Inferior parietal cortex (tissue), 1 donor: ENCODE results near the gene PHAX.
"Not testable (repeated sequence)": the region's sequence is repeated elsewhere in the genome, so short reads cannot be mapped to it uniquely, and the experiment has no call there.

Experiments used
- DNase-seq: peaks from one replicate; pipeline ENCODE4 v3.0.0-alpha.2; 2016; ENCODE audit errors: extremely low spot score

PHAX gene

GRCh38 chr5:126656401-126657007, 55.8 kb downstream of the PHAX start:
- DNase-seq = peak; percentile 66

GRCh38 chr5:126658561-126658960, 57.8 kb downstream of the PHAX start:
- DNase-seq = no peak

GRCh38 chr5:126659805-126660482, 59.2 kb downstream of the PHAX start:
- no peak for DNase-seq

GRCh38 chr5:126664586-126664985, 63.8 kb downstream of the PHAX start:
- no peak for DNase-seq

- DNase-seq = not testable (repeated sequence)
Measured at GRCh38 chr5:126670109-126670508, 69.4 kb downstream of the PHAX start.

GRCh38 chr5:126671681-126672080, 70.9 kb downstream of the PHAX start:
- not testable (repeated sequence) for DNase-seq

- DNase-seq = no peak
Measured at GRCh38 chr5:126673477-126673876, 72.7 kb downstream of the PHAX start.

GRCh38 chr5:126674145-126674544, 73.4 kb downstream of the PHAX start:
- DNase-seq = no peak

GRCh38 chr5:126675338-126675737, 74.6 kb downstream of the PHAX start:
- DNase-seq = no peak

- DNase-seq = peak; percentile 82
Measured at GRCh38 chr5:126676195-126676624, 75.5 kb downstream of the PHAX start.
